DOHH2 (cell line): ENCODE data around the gene ATP11A.

Source experiments
- H3F3A ChIP-seq: fragments of 200-600 bp; sonication (generic), shearing (Covaris generic); 2 replicates; pipeline ENCODE4 v1.6.0; 2016; ENCODE audit warnings: antibody characterized with exemption, mild to moderate bottlenecking; ENCODE audit not compliant: control insufficient read depth, insufficient read depth
- H3K27ac ChIP-seq: fragments of 200-600 bp; sonication (generic); 2 replicates; pipeline ENCODE4 v1.5.1; 2014; ENCODE audit warnings: low read depth, mild to moderate bottlenecking, low read length, moderate library complexity
- H3K27me3 ChIP-seq: fragments of 200-600 bp; sonication (generic); 2 replicates; pipeline ENCODE4 v1.6.1; 2014; ENCODE audit warnings: mild to moderate bottlenecking, low read length, mixed read lengths; ENCODE audit not compliant: control insufficient read depth
- H3K36me3 ChIP-seq: fragments of 200-600 bp; sonication (generic); 2 replicates; pipeline ENCODE4 v1.6.1; 2014; ENCODE audit warnings: mild to moderate bottlenecking, low read length, moderate library complexity, mixed read lengths; ENCODE audit not compliant: control insufficient read depth
- H3K4me1 ChIP-seq: fragments of 200-600 bp; sonication (generic); 2 replicates; pipeline ENCODE4 v1.6.1; 2014; ENCODE audit warnings: mild to moderate bottlenecking, low read length, mixed read lengths; ENCODE audit not compliant: control insufficient read depth
- H3K4me2 ChIP-seq: fragments of 200-600 bp; sonication (generic); 2 replicates; pipeline ENCODE4 v1.6.0; 2014; ENCODE audit warnings: mild to moderate bottlenecking, low read length, moderate library complexity
- H3K4me3 ChIP-seq: fragments of 200-600 bp; sonication (generic); 2 replicates; pipeline ENCODE4 v1.5.1; 2014; ENCODE audit warnings: mild to moderate bottlenecking, low read length, mixed read lengths
- H3K79me2 ChIP-seq: fragments of 200-600 bp; sonication (generic); 2 replicates; pipeline ENCODE4 v1.6.1; 2014; ENCODE audit warnings: mild to moderate bottlenecking, low read length, mixed read lengths; ENCODE audit not compliant: control insufficient read depth
- H3K9me2 ChIP-seq: fragments of 200-600 bp; sonication (generic); replicated peaks from 2 replicates; pipeline ENCODE4 v1.6.1; 2014; ENCODE audit warnings: mild to moderate bottlenecking, low read length, mixed read lengths; ENCODE audit not compliant: control insufficient read depth
- H3K9me3 ChIP-seq: fragments of 200-600 bp; sonication (generic); 2 replicates; pipeline ENCODE4 v1.6.1; 2014; ENCODE audit warnings: antibody characterized with exemption, low read length, mixed read lengths; ENCODE audit not compliant: control insufficient read depth, insufficient read depth
- H4K20me1 ChIP-seq: fragments of 200-600 bp; sonication (generic); 2 replicates; pipeline ENCODE4 v1.6.0; 2014; ENCODE audit warnings: low read depth, mild to moderate bottlenecking, antibody characterized with exemption, low read length, moderate library complexity; ENCODE audit not compliant: control insufficient read depth, insufficient read depth
- EZH2phosphoT487 ChIP-seq: fragments of 200-600 bp; sonication (generic); IDR thresholded peaks from 2 replicates; pipeline ENCODE4 v1.6.1; 2017; ENCODE audit warnings: borderline replicate concordance, mild to moderate bottlenecking, antibody characterized with exemption, low read length, moderate library complexity, mixed read lengths
- TF ChIP-seq, protein P1 (sequence below): fragments of 200-600 bp; sonication (generic); IDR thresholded peaks from one replicate; pipeline ENCODE4 v1.5.1; 2014; ENCODE audit warnings: antibody characterized with exemption, mild to moderate bottlenecking, low read depth, low read length; ENCODE audit not compliant: poor library complexity, severe bottlenecking

Gene ATP11A

GRCh38 chr13:112686987-112687386 lies 2.9 kb upstream of the ATP11A start:
- Histone ChIP-seq H3K79me2 (peaks cover 15% of the 10 kb centered on the region), H3K36me3 (no peaks in the 10 kb centered on the region), H3K27ac (no peak overlapping the region), H3F3A (0 out of 2 replicates have a peak, but pooled peaks cover 2% of the 10 kb centered on the region), H3K4me3 (no peak overlapping the region), H3K9me3 (no peaks in the 10 kb centered on the region), H3K27me3 (no peaks in the 10 kb centered on the region), H3K9me2 (no peaks in the 10 kb centered on the region), H3K4me1 (peaks cover 19% of the 10 kb centered on the region), H3K4me2 (no peak overlapping the region), H4K20me1 (peaks cover 3% of the 10 kb centered on the region)
- TF ChIP-seq, protein P1, sequence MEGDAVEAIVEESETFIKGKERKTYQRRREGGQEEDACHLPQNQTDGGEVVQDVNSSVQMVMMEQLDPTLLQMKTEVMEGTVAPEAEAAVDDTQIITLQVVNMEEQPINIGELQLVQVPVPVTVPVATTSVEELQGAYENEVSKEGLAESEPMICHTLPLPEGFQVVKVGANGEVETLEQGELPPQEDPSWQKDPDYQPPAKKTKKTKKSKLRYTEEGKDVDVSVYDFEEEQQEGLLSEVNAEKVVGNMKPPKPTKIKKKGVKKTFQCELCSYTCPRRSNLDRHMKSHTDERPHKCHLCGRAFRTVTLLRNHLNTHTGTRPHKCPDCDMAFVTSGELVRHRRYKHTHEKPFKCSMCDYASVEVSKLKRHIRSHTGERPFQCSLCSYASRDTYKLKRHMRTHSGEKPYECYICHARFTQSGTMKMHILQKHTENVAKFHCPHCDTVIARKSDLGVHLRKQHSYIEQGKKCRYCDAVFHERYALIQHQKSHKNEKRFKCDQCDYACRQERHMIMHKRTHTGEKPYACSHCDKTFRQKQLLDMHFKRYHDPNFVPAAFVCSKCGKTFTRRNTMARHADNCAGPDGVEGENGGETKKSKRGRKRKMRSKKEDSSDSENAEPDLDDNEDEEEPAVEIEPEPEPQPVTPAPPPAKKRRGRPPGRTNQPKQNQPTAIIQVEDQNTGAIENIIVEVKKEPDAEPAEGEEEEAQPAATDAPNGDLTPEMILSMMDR, result no peak
- no peak for TF ChIP-seq EZH2phosphoT487

- no peaks in the 10 kb centered on the region for H3K27me3 ChIP-seq
- no peaks in the 10 kb centered on the region for H3K36me3 ChIP-seq
- H3K4me3 ChIP-seq, result no peak overlapping the region
- H3F3A ChIP-seq, result peaks cover 2% of the 10 kb centered on the region; the same call in 1 of the 2 replicates
- TF ChIP-seq, protein P1, result no peak
- no peak for TF ChIP-seq EZH2phosphoT487
- H3K79me2 ChIP-seq, result peaks cover 25% of the 10 kb centered on the region
- H3K9me3 ChIP-seq, result no peaks in the 10 kb centered on the region
- peaks cover 10% of the 10 kb centered on the region for H4K20me1 ChIP-seq
- H3K27ac ChIP-seq, result no peak overlapping the region
- no peak overlapping the region; the same call in 1 of the 2 replicates for H3K4me2 ChIP-seq
- peaks cover 29% of the 10 kb centered on the region for H3K4me1 ChIP-seq
- no peaks in the 10 kb centered on the region for H3K9me2 ChIP-seq
Measured at GRCh38 chr13:112687836-112688559, 1.8 kb upstream of the ATP11A start.

DNA sequence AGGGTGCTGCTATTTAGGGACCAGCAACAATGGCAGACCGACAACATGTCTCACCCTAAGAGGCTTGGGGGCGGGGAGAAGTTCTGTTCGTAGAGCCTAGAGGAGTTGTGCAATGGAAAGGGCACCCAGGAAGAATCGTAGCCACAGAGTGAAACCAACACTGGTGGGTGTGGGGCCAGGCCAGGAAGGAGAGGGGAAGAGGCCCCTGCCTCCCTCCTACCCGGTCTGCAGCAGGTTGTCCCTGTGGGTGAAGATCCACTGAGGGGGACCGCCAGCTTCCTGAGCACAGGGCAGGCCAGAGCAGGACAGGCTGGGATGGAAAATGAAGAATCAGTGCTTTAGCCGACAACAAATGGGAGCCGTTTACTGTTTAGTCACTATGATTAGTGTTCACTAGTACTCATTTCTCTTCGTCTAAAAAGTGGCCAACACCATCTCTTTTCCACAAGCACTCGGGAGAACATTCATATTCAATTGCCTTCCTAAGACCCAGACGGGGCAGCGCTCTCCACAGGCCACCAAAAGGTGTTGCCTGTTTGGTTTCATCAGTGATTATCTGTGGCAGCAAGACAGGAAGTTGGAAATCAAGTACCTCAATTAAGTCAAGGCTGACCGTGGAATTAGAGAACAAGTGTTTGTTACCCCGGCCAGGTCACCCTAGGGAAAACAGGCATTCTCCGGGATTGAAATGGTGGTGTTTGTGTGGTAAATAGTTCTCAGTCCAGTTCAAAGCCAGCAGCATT lies 1.1 kb upstream of the ATP11A start:
- no peaks in the 10 kb centered on the region for H3K36me3 ChIP-seq
- H3F3A ChIP-seq, result peaks cover 2% of the 10 kb centered on the region; the same call in 1 of the 2 replicates
- no peak for TF ChIP-seq EZH2phosphoT487
- TF ChIP-seq, protein P1, result no peak
- peak overlapping the region; percentile 84 for H3K4me2 ChIP-seq
- H3K79me2 ChIP-seq, result peaks cover 33% of the 10 kb centered on the region
- peaks cover 14% of the 10 kb centered on the region for H4K20me1 ChIP-seq
- no peak overlapping the region for H3K27ac ChIP-seq
- H3K27me3 ChIP-seq, result no peaks in the 10 kb centered on the region
- H3K4me1 ChIP-seq, result peaks cover 37% of the 10 kb centered on the region
- H3K9me2 ChIP-seq, result no peaks in the 10 kb centered on the region
- H3K4me3 ChIP-seq, result peak overlapping the region; percentile 74
- no peaks in the 10 kb centered on the region for H3K9me3 ChIP-seq
